GM12878 (cell line): ENCODE measurements around the gene CYP8B1. TPM values are rescaled to one million over a fixed set of nuclear protein-coding genes. Genes with fewer than 3 reads are reported as not detected.

ENCODE experiments used
- ATAC-seq: fragments of 200-7000 bp; cut with Tn5 transposase; 3 replicates; pipeline ENCODE4 v1.9.1; 2020; ENCODE audit warnings: mild to moderate bottlenecking, moderate library complexity
- BruUV-seq: library from RNA; stranded (reverse); fragments of 400-500 nt; replicated peaks from 2 replicates; lab custom pipeline; 2021; lab: Mats Ljungman, UMichigan
- CTCF ChIA-PET: fragments of 300-600 bp; sonication (Branson Sonifier 250); formaldehyde crosslinking; extraction: SDS; loops from one replicate; lab custom pipeline; 2021; ENCODE audit warnings: inconsistent platforms; lab: Yijun Ruan, JAX
- POLR2A ChIA-PET: fragments of 350-600 bp; formaldehyde crosslinking; extraction: SDS; loops from one replicate; lab custom pipeline; 2021; ENCODE audit warnings: inconsistent platforms; lab: Charles Lee
- RAD21 ChIA-PET: fragments of 300-600 bp; sonication (Branson Sonifier 250); formaldehyde crosslinking; loops from one replicate; lab custom pipeline; 2023; ENCODE audit warnings: antibody characterized with exemption; ENCODE audit not compliant: unreplicated experiment; lab: Charles Lee
- SMC1A ChIA-PET: fragments of 300-600 bp; sonication (Branson Sonifier 250); formaldehyde crosslinking; loops from one replicate; lab custom pipeline; 2023; ENCODE audit not compliant: unreplicated experiment, uncharacterized antibody; lab: Charles Lee
- DNase-seq: peaks from one replicate; pipeline ENCODE4 v3.0.0-alpha.2; 2011; ENCODE audit warnings: low read depth, low spot score
- FAIRE-seq: peaks from 3 replicates; lab custom pipeline; 2011; peaks lifted over from hg19 to GRCh38; lab: Jason Lieb, UNC
- H2AFZ ChIP-seq: 2 replicates; pipeline ENCODE4 v1.6.0; 2011; ENCODE audit warnings: low read depth, low read length, control low read depth; ENCODE audit not compliant: control insufficient read depth
- H3K27ac ChIP-seq: 2 replicates; pipeline ENCODE4 v1.5.1; 2011; ENCODE audit warnings: control low read depth; ENCODE audit not compliant: control insufficient read depth, insufficient read depth
- H3K27me3 ChIP-seq, 2 experiments: replicated peaks in 1 of 2; 2 replicates each; pipeline versions ENCODE4 v1.6.0 to v1.6.1; 2011; ENCODE audit warnings: low read length in 1 of 2; ENCODE audit not compliant: control insufficient read depth in 2 of 2, insufficient read depth in 2 of 2
- H3K36me3 ChIP-seq, 2 experiments: 2 replicates each; pipeline ENCODE4 v1.5.1; 2011; ENCODE audit warnings: low read length in 1 of 2; ENCODE audit not compliant: control insufficient read depth in 2 of 2, insufficient read depth in 2 of 2
- H3K4me1 ChIP-seq: 2 replicates; pipeline ENCODE4 v1.6.1; 2011; ENCODE audit warnings: mild to moderate bottlenecking, low read length, moderate library complexity, mixed read lengths; ENCODE audit not compliant: control insufficient read depth, insufficient read depth
- H3K4me2 ChIP-seq: 2 replicates; pipeline ENCODE4 v1.6.0; 2011; ENCODE audit warnings: control low read depth; ENCODE audit not compliant: control insufficient read depth, insufficient read depth
- H3K4me3 ChIP-seq: fragments of 200-600 bp; sonication (generic); 2 replicates; pipeline ENCODE4 v1.5.1; 2016
- H3K79me2 ChIP-seq: 2 replicates; pipeline ENCODE4 v1.6.0; 2011; ENCODE audit warnings: low read length; ENCODE audit not compliant: control insufficient read depth, insufficient read depth
- H3K9ac ChIP-seq: 2 replicates; pipeline ENCODE4 v1.8.0; 2011; ENCODE audit warnings: low read length, control low read depth, mixed read lengths; ENCODE audit not compliant: control insufficient read depth, insufficient read depth
- H3K9me3 ChIP-seq: replicated peaks from 3 replicates; pipeline ENCODE4 v1.5.1; 2011; ENCODE audit warnings: mild to moderate bottlenecking, low read length; ENCODE audit not compliant: control insufficient read depth, insufficient read depth
- H4K20me1 ChIP-seq: 2 replicates; pipeline ENCODE4 v1.6.0; 2011; ENCODE audit not compliant: control insufficient read depth, insufficient read depth
- BACH1 ChIP-seq: fragments of 450-650 bp; IDR thresholded peaks from 2 replicates; pipeline ENCODE4 v1.6.1; 2017; ENCODE audit warnings: mild to moderate bottlenecking, borderline replicate concordance
- CHD1 ChIP-seq: IDR thresholded peaks from 2 replicates; pipeline ENCODE4 v1.6.1; 2012; ENCODE audit warnings: low read depth, low read length, improper control_type of control experiment
- EZH2 ChIP-seq: IDR thresholded peaks from 2 replicates; pipeline ENCODE4 v1.6.1; 2012; ENCODE audit warnings: low read depth, mild to moderate bottlenecking, control low read depth, inconsistent platforms, low read length, borderline replicate concordance; ENCODE audit not compliant: control insufficient read depth
- KDM1A ChIP-seq: fragments of 200-600 bp; sonication (generic); IDR thresholded peaks from 2 replicates; pipeline ENCODE4 v1.6.1; 2016; ENCODE audit warnings: borderline replicate concordance
- NFYB ChIP-seq: IDR thresholded peaks from 2 replicates; pipeline ENCODE4 v1.6.1; 2011; ENCODE audit warnings: low read depth, mild to moderate bottlenecking, low read length, improper control_type of control experiment, moderate library complexity; ENCODE audit not compliant: insufficient read depth
- POU2F2 ChIP-seq: IDR thresholded peaks from 3 replicates; pipeline ENCODE4 v1.6.1; 2011; ENCODE audit warnings: low read depth, mild to moderate bottlenecking, low read length, borderline replicate concordance
- RAD21 ChIP-seq: IDR thresholded peaks from 2 replicates; pipeline ENCODE4 v1.6.1; 2011; ENCODE audit warnings: mild to moderate bottlenecking, low read depth, low read length, moderate library complexity; ENCODE audit not compliant: insufficient read depth
- SIN3A ChIP-seq: IDR thresholded peaks from 2 replicates; pipeline ENCODE4 v1.6.1; 2012; ENCODE audit warnings: low read depth, low read length, improper control_type of control experiment
- SMAD5 ChIP-seq: IDR thresholded peaks from 2 replicates; pipeline ENCODE4 v1.6.1; 2016; ENCODE audit warnings: antibody characterized with exemption, low read depth
- SREBF1 ChIP-seq: IDR thresholded peaks from 2 replicates; pipeline ENCODE4 v1.6.1; 2012; ENCODE audit warnings: mild to moderate bottlenecking, low read length
- TCF3 ChIP-seq: IDR thresholded peaks from 2 replicates; pipeline ENCODE4 v1.6.1; 2012; ENCODE audit warnings: low read depth, mild to moderate bottlenecking, low read length, borderline replicate concordance; ENCODE audit not compliant: insufficient read depth
- TCF7 ChIP-seq: IDR thresholded peaks from 2 replicates; pipeline ENCODE4 v1.6.1; 2014; ENCODE audit warnings: antibody characterized with exemption, borderline replicate concordance
- ZBTB40 ChIP-seq: fragments of 450-650 bp; IDR thresholded peaks from 2 replicates; pipeline ENCODE4 v1.6.1; 2016; ENCODE audit warnings: mild to moderate bottlenecking, moderate library complexity, borderline replicate concordance
- WGBS: methylation state at CpG from one replicate; pipeline ENCODE4 v1.1.6; 2016; ENCODE audit warnings: low lambda C conversion rate; ENCODE audit not compliant: insufficient replicate concordance, insufficient coverage; ENCODE audit errors: missing lambda C conversion rate; 5-methylcytosine and 5-hydroxymethylcytosine counted together
- in situ Hi-C: fragments of 300-500 bp; cut with MboI; formaldehyde crosslinking; loops from 9 replicates; pipeline ENCODE4 v1.14.3; 2018; ENCODE audit warnings: mixed read lengths
- intact Hi-C: fragments of 100-400 bp; cut with micrococcal nuclease; formaldehyde crosslinking; loops from one replicate; pipeline ENCODE4 v1.14.2; 2022; ENCODE audit not compliant: unreplicated experiment
- polyA plus RNA-seq, 11 experiments: library from polyadenylated mRNA; depleted of rRNA in 4 of 11; unstranded in 6 of 11; stranded (reverse) in 5 of 11; fragments of >200 nt; fragmentation: Nextera tagmentation in 4 of 11; fragmentation: Illumina TruSeq in 1 of 11; extraction: Ambion mirVana in 4 of 11; extraction: Trizol in 1 of 11; gene quantifications; 1 replicate in 1 of 11; 2 replicates in 10 of 11; pipeline versions ENCODE4 v1.2.1 to v1.2.3, GENCODE V29; 2011 to 2016; ENCODE audit warnings: inconsistent platforms in 2 of 11, missing spikeins in 2 of 11, low read depth in 1 of 11
- total RNA-seq, 4 experiments: library from RNA; depleted of rRNA in 3 of 4; stranded (reverse); fragments of >200 nt in 3 of 4; fragmentation: Illumina TruSeq in 1 of 4; extraction: Trizol in 1 of 4; gene quantifications; 2 replicates each; pipeline versions ENCODE4 v1.2.1 to v1.2.3, GENCODE V29; 2013 to 2021
- TF ChIP-seq, protein P1 (sequence below): IDR thresholded peaks from 2 replicates; pipeline ENCODE4 v1.6.1; 2012; ENCODE audit warnings: low read depth, low read length, improper control_type of control experiment
- TF ChIP-seq, protein P2 (sequence below): IDR thresholded peaks from 2 replicates; pipeline ENCODE4 v1.6.1; 2011; ENCODE audit warnings: low read depth, mild to moderate bottlenecking, low read length, moderate library complexity, borderline replicate concordance; ENCODE audit errors: extremely low read depth
- TF ChIP-seq, protein P3 (sequence below): fragments of 450-650 bp; IDR thresholded peaks from 2 replicates; pipeline ENCODE4 v1.6.1; 2018; ENCODE audit warnings: borderline replicate concordance, mild to moderate bottlenecking; ENCODE audit not compliant: partially characterized antibody

Gene CYP8B1
- total and polyA plus RNA-seq, 10 of the 15 experiments (the other 5 are each of a cell fraction or from before 2014, with no cell fraction given), result 0.08 TPM; not detected in 9

DNA sequence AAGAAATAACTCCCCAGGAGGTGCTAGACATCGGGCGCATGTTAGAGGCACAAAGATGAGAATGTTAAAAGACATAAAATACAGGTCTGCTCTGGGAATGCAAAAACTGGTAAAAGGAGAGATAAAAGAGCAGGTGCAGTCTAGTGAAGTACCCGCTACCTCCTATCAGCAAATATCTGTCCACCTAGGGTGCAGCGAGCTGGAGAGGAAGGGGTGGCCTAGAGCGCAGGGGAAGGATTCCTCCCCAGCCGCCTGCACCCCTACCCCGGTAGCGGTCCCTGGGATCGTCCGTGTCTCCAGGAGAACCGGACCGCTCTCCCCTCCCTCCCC is 30.0 kb upstream of the CYP8B1 start:
- CTCF ChIA-PET, result no interaction called here
- FAIRE-seq, result no peak
- Histone ChIP-seq H3K4me1 (no peaks in the 10 kb centered on the region), H3K4me2 (no peak overlapping the region), H4K20me1 (no peaks in the 10 kb centered on the region), H2AFZ (no peak overlapping the region), H3K9me3 (no peaks in the 10 kb centered on the region; the same call in 2 of the 3 replicates), H3K9ac (no peak overlapping the region), H3K36me3 (no peaks in the 10 kb centered on the region), H3K4me3 (no peak overlapping the region), H3K79me2 (no peaks in the 10 kb centered on the region), H3K27me3 (peaks cover 5 to 10% of the 10 kb centered on the region in 2 experiments), H3K27ac (no peak overlapping the region)
- no TSS peak for BruUV-seq
- RAD21 ChIA-PET, result no interaction called here
- POLR2A ChIA-PET, result no interaction called here
- SMC1A ChIA-PET, result no interaction called here
- DNase-seq, result no peak
- WGBS, result 45% methylated on average over 11 of the region's 12 CpGs
- in situ Hi-C loops (no loop called here), intact Hi-C loops (no loop called here)
- no peak for ATAC-seq
- TF ChIP-seq, protein P1, sequence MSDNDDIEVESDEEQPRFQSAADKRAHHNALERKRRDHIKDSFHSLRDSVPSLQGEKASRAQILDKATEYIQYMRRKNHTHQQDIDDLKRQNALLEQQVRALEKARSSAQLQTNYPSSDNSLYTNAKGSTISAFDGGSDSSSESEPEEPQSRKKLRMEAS, result no peak
- no peak for TF ChIP-seq SIN3A
- no peak for TF ChIP-seq SMAD5
- TF ChIP-seq NFYB, result no peak
- TF ChIP-seq EZH2, result no peak
- no peak for TF ChIP-seq SREBF1
- TF ChIP-seq, protein P2, sequence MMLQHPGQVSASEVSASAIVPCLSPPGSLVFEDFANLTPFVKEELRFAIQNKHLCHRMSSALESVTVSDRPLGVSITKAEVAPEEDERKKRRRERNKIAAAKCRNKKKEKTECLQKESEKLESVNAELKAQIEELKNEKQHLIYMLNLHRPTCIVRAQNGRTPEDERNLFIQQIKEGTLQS, result no peak
- no peak for TF ChIP-seq KDM1A
- no peak for TF ChIP-seq RAD21
- TF ChIP-seq TCF3, result no peak
- TF ChIP-seq, protein P3, sequence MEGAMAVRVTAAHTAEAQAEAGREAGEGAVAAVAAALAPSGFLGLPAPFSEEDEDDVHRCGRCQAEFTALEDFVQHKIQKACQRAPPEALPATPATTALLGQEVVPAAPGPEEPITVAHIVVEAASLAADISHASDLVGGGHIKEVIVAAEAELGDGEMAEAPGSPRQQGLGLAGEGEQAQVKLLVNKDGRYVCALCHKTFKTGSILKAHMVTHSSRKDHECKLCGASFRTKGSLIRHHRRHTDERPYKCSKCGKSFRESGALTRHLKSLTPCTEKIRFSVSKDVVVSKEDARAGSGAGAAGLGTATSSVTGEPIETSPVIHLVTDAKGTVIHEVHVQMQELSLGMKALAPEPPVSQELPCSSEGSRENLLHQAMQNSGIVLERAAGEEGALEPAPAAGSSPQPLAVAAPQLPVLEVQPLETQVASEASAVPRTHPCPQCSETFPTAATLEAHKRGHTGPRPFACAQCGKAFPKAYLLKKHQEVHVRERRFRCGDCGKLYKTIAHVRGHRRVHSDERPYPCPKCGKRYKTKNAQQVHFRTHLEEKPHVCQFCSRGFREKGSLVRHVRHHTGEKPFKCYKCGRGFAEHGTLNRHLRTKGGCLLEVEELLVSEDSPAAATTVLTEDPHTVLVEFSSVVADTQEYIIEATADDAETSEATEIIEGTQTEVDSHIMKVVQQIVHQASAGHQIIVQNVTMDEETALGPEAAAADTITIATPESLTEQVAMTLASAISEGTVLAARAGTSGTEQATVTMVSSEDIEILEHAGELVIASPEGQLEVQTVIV, result no peak
- no peak for TF ChIP-seq ZBTB40
- no peak for TF ChIP-seq TCF7
- no peak for TF ChIP-seq BACH1
- no peak for TF ChIP-seq CHD1
- no peak for TF ChIP-seq POU2F2
